SK-N-SH (cell line): Measurements from ENCODE around the gene KLHL40.

Experiments
- EP300 ChIP-seq, 2 experiments: IDR thresholded peaks; 2 replicates each; pipeline versions ENCODE4 v1.4.0 to v1.6.1; 2012; ENCODE audit warnings: borderline replicate concordance in 1 of 2, low read depth in 1 of 2, low read length in 1 of 2
- GABPA ChIP-seq: IDR thresholded peaks from 2 replicates; pipeline ENCODE4 v1.4.0; 2012; ENCODE audit warnings: low read depth, mild to moderate bottlenecking
- MEF2A ChIP-seq: IDR thresholded peaks from 2 replicates; pipeline ENCODE4 v1.4.0; 2012; ENCODE audit warnings: low read depth, borderline replicate concordance
- RXRA ChIP-seq: IDR thresholded peaks from 2 replicates; pipeline ENCODE4 v1.4.0; 2012; ENCODE audit warnings: low read depth, mild to moderate bottlenecking, borderline replicate concordance
- TAF1 ChIP-seq: IDR thresholded peaks from 2 replicates; pipeline ENCODE4 v1.6.1; 2012; ENCODE audit warnings: low read depth, mild to moderate bottlenecking, low read length, moderate library complexity, borderline replicate concordance
- TF ChIP-seq, protein P1 (sequence below): fragments of 200-600 bp; sonication (generic); IDR thresholded peaks from 2 replicates; pipeline ENCODE4 v1.6.1; 2017; ENCODE audit warnings: antibody characterized with exemption, mild to moderate bottlenecking, moderate library complexity
- TF ChIP-seq, protein P2 (sequence below): IDR thresholded peaks from 2 replicates; pipeline ENCODE4 v1.6.1; 2012; ENCODE audit warnings: mild to moderate bottlenecking, low read depth, low read length, moderate library complexity

DNA sequence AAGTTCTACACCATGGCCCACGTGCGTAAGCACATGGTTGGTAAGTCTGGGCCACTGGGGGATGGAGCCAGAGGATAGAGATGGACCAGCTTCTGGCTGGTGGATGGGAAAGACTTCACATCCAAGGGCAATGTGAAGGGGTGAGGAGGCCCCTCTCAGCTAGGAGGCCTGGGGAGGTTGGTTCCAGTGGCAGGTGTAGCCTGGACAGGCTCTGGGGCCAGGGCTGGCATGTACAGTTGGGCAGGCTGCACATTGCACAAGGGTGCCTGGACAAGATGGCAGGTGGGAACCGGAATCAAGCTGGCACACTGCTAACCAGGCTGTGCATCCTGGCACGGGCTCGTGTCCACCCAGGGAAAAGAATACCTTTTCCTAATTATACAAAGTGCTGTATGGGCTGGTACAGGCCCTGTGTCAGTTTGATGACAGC is 23.7 kb upstream of the KLHL40 start:
- TF ChIP-seq, protein P1, sequence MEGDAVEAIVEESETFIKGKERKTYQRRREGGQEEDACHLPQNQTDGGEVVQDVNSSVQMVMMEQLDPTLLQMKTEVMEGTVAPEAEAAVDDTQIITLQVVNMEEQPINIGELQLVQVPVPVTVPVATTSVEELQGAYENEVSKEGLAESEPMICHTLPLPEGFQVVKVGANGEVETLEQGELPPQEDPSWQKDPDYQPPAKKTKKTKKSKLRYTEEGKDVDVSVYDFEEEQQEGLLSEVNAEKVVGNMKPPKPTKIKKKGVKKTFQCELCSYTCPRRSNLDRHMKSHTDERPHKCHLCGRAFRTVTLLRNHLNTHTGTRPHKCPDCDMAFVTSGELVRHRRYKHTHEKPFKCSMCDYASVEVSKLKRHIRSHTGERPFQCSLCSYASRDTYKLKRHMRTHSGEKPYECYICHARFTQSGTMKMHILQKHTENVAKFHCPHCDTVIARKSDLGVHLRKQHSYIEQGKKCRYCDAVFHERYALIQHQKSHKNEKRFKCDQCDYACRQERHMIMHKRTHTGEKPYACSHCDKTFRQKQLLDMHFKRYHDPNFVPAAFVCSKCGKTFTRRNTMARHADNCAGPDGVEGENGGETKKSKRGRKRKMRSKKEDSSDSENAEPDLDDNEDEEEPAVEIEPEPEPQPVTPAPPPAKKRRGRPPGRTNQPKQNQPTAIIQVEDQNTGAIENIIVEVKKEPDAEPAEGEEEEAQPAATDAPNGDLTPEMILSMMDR = no peak
- TF ChIP-seq, protein P2, sequence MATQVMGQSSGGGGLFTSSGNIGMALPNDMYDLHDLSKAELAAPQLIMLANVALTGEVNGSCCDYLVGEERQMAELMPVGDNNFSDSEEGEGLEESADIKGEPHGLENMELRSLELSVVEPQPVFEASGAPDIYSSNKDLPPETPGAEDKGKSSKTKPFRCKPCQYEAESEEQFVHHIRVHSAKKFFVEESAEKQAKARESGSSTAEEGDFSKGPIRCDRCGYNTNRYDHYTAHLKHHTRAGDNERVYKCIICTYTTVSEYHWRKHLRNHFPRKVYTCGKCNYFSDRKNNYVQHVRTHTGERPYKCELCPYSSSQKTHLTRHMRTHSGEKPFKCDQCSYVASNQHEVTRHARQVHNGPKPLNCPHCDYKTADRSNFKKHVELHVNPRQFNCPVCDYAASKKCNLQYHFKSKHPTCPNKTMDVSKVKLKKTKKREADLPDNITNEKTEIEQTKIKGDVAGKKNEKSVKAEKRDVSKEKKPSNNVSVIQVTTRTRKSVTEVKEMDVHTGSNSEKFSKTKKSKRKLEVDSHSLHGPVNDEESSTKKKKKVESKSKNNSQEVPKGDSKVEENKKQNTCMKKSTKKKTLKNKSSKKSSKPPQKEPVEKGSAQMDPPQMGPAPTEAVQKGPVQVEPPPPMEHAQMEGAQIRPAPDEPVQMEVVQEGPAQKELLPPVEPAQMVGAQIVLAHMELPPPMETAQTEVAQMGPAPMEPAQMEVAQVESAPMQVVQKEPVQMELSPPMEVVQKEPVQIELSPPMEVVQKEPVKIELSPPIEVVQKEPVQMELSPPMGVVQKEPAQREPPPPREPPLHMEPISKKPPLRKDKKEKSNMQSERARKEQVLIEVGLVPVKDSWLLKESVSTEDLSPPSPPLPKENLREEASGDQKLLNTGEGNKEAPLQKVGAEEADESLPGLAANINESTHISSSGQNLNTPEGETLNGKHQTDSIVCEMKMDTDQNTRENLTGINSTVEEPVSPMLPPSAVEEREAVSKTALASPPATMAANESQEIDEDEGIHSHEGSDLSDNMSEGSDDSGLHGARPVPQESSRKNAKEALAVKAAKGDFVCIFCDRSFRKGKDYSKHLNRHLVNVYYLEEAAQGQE = no peak
- no peak for TF ChIP-seq TAF1
- TF ChIP-seq EP300 (IDR thresholded peaks at IDR 0.05; ENCODE audit: borderline replicate concordance in 1 of 2, low read depth in 1 of 2, low read length in 1 of 2) = no peak
- no peak for TF ChIP-seq RXRA
- no peak for TF ChIP-seq MEF2A
- TF ChIP-seq GABPA = no peak
